HUES64 (cell line): ENCODE measurements around the gene ARHGAP26.

ENCODE experiments used
- H3K27ac ChIP-seq: 2 replicates; pipeline ENCODE4 v1.7.0; 2013; ENCODE audit warnings: low read depth, low read length, inconsistent platforms
- H3K27me3 ChIP-seq: 2 replicates; pipeline ENCODE4 v1.6.1; 2013; ENCODE audit warnings: mild to moderate bottlenecking, low read length; ENCODE audit not compliant: insufficient read depth
- H3K36me3 ChIP-seq: 2 replicates; pipeline ENCODE4 v1.6.1; 2013; ENCODE audit warnings: mild to moderate bottlenecking, low read length; ENCODE audit not compliant: insufficient read depth
- H3K4me1 ChIP-seq: 2 replicates; pipeline ENCODE4 v1.6.1; 2013; ENCODE audit warnings: mild to moderate bottlenecking, low read length, moderate library complexity; ENCODE audit not compliant: insufficient read depth
- H3K4me3 ChIP-seq: 2 replicates; pipeline ENCODE4 v1.5.1; 2013; ENCODE audit warnings: mild to moderate bottlenecking, low read length, moderate library complexity
- H3K9ac ChIP-seq: 2 replicates; pipeline ENCODE4 v1.6.1; 2013; ENCODE audit warnings: mild to moderate bottlenecking, low read depth, low read length
- H3K9me3 ChIP-seq: 2 replicates; pipeline ENCODE4 v1.6.1; 2013; ENCODE audit warnings: low read depth, low read length; ENCODE audit not compliant: insufficient read depth
- WGBS: fragments of 150-250, 120-280 bp; methylation state at CpG from one replicate; pipeline ENCODE4 v1.1.7; 2013; ENCODE audit warnings: missing lambda C conversion rate; 5-methylcytosine and 5-hydroxymethylcytosine counted together

Gene ARHGAP26

GRCh38 chr5:142871363-142872193 is 101.4 kb downstream of the ARHGAP26 start:
- H3K4me3 ChIP-seq: no peak overlapping the region
- no peaks in the 10 kb centered on the region for H3K9me3 ChIP-seq
- no peak overlapping the region for H3K9ac ChIP-seq
- H3K4me1 ChIP-seq: peaks cover 27% of the 10 kb centered on the region
- WGBS: 87% methylated on average over 13 of the region's 13 CpGs
- no peak overlapping the region for H3K27ac ChIP-seq
- H3K27me3 ChIP-seq: no peaks in the 10 kb centered on the region
- H3K36me3 ChIP-seq: no peaks in the 10 kb centered on the region

- Histone ChIP-seq H3K27ac (no peak overlapping the region), H3K27me3 (no peaks in the 10 kb centered on the region), H3K9ac (no peak overlapping the region), H3K9me3 (no peaks in the 10 kb centered on the region), H3K4me1 (peaks cover 22% of the 10 kb centered on the region), H3K36me3 (no peaks in the 10 kb centered on the region), H3K4me3 (no peak overlapping the region)
- 94% methylated on average over 3 of the region's 3 CpGs for whole genome bisulfite sequencing
Measured at GRCh38 chr5:142872217-142872616, 102.0 kb downstream of the ARHGAP26 start.

GRCh38 chr5:142872795-142873194 is 102.6 kb downstream of the ARHGAP26 start:
- no peak overlapping the region for H3K27ac ChIP-seq
- 48% methylated on average over 3 of the region's 3 CpGs for WGBS

GRCh38 chr5:142873831-142874230 is 103.7 kb downstream of the ARHGAP26 start:
- WGBS: 87% methylated on average over 5 of the region's 5 CpGs
- peaks cover 22% of the 10 kb centered on the region for H3K4me1 ChIP-seq

More at GRCh38 chr5:142872795-142873194, 102.6 kb downstream of the ARHGAP26 start:
- H3K4me1 ChIP-seq: peaks cover 22% of the 10 kb centered on the region
- no peak overlapping the region for H3K9ac ChIP-seq
- no peaks in the 10 kb centered on the region for H3K9me3 ChIP-seq
- no peaks in the 10 kb centered on the region for H3K36me3 ChIP-seq
- H3K4me3 ChIP-seq: no peak overlapping the region
- no peaks in the 10 kb centered on the region for H3K27me3 ChIP-seq

GRCh38 chr5:142874540-142874939 is 104.4 kb downstream of the ARHGAP26 start:
- 89% methylated on average over 7 of the region's 7 CpGs for WGBS

More at GRCh38 chr5:142873831-142874230, 103.7 kb downstream of the ARHGAP26 start:
- Histone ChIP-seq H3K36me3 (no peaks in the 10 kb centered on the region), H3K9ac (no peak overlapping the region), H3K4me3 (no peak overlapping the region), H3K27ac (no peak overlapping the region), H3K9me3 (no peaks in the 10 kb centered on the region), H3K27me3 (no peaks in the 10 kb centered on the region)

GRCh38 chr5:142875936-142876335 is 105.8 kb downstream of the ARHGAP26 start:
- 96% methylated on average over 3 of the region's 3 CpGs for WGBS
- no peak overlapping the region for H3K27ac ChIP-seq
- no peaks in the 10 kb centered on the region for H3K9me3 ChIP-seq
- H3K4me1 ChIP-seq: peaks cover 26% of the 10 kb centered on the region
- H3K9ac ChIP-seq: no peak overlapping the region
- no peaks in the 10 kb centered on the region for H3K27me3 ChIP-seq
- no peak overlapping the region for H3K4me3 ChIP-seq
- H3K36me3 ChIP-seq: no peaks in the 10 kb centered on the region

More at GRCh38 chr5:142874540-142874939, 104.4 kb downstream of the ARHGAP26 start:
- H3K9me3 ChIP-seq: no peaks in the 10 kb centered on the region
- H3K27me3 ChIP-seq: no peaks in the 10 kb centered on the region
- H3K4me3 ChIP-seq: no peak overlapping the region
- H3K27ac ChIP-seq: no peak overlapping the region
- H3K9ac ChIP-seq: no peak overlapping the region
- peaks cover 22% of the 10 kb centered on the region for H3K4me1 ChIP-seq
- H3K36me3 ChIP-seq: no peaks in the 10 kb centered on the region

- H3K9ac ChIP-seq: no peak overlapping the region
- no peaks in the 10 kb centered on the region for H3K27me3 ChIP-seq
- WGBS: 85% methylated on average over 2 of the region's 2 CpGs
- peaks cover 30% of the 10 kb centered on the region for H3K4me1 ChIP-seq
- no peaks in the 10 kb centered on the region for H3K9me3 ChIP-seq
- H3K4me3 ChIP-seq: no peak overlapping the region
- no peak overlapping the region for H3K27ac ChIP-seq
- H3K36me3 ChIP-seq: no peaks in the 10 kb centered on the region
Measured at GRCh38 chr5:142876817-142877216, 106.6 kb downstream of the ARHGAP26 start.

- peaks cover 25% of the 10 kb centered on the region for H3K4me1 ChIP-seq
- WGBS: 95% methylated on average over 7 of the region's 7 CpGs
- no peaks in the 10 kb centered on the region for H3K36me3 ChIP-seq
- no peak overlapping the region for H3K9ac ChIP-seq
- H3K27ac ChIP-seq: no peak overlapping the region
- H3K4me3 ChIP-seq: no peak overlapping the region
- H3K9me3 ChIP-seq: no peaks in the 10 kb centered on the region
- no peaks in the 10 kb centered on the region for H3K27me3 ChIP-seq
Measured at GRCh38 chr5:142878111-142878510, 107.9 kb downstream of the ARHGAP26 start.

GRCh38 chr5:142878638-142879037 is 108.5 kb downstream of the ARHGAP26 start:
- Histone ChIP-seq H3K9ac (no peak overlapping the region), H3K36me3 (no peaks in the 10 kb centered on the region), H3K4me1 (peaks cover 20% of the 10 kb centered on the region), H3K9me3 (no peaks in the 10 kb centered on the region), H3K4me3 (no peak overlapping the region), H3K27me3 (no peaks in the 10 kb centered on the region), H3K27ac (no peak overlapping the region)
- 87% methylated on average over 3 of the region's 3 CpGs for WGBS

GRCh38 chr5:142881076-142881783 is 111.1 kb downstream of the ARHGAP26 start:
- H3K4me3 ChIP-seq: no peak overlapping the region
- H3K9me3 ChIP-seq: no peaks in the 10 kb centered on the region
- no peak overlapping the region for H3K27ac ChIP-seq
- WGBS: 69% methylated on average over 5 of the region's 8 CpGs
- H3K4me1 ChIP-seq: peaks cover 20% of the 10 kb centered on the region
- no peaks in the 10 kb centered on the region for H3K27me3 ChIP-seq
- no peak overlapping the region; the same call in 1 of the 2 replicates for H3K9ac ChIP-seq
- no peaks in the 10 kb centered on the region for H3K36me3 ChIP-seq

GRCh38 chr5:142881784-142882126 is 111.6 kb downstream of the ARHGAP26 start:
- peaks cover 20% of the 10 kb centered on the region for H3K4me1 ChIP-seq
- 43% methylated on average over 3 of the region's 3 CpGs for WGBS
- H3K9me3 ChIP-seq: no peaks in the 10 kb centered on the region
- no peaks in the 10 kb centered on the region for H3K27me3 ChIP-seq
- H3K36me3 ChIP-seq: no peaks in the 10 kb centered on the region
- no peak overlapping the region for H3K27ac ChIP-seq
- H3K4me3 ChIP-seq: no peak overlapping the region
- no peak overlapping the region; the same call in 1 of the 2 replicates for H3K9ac ChIP-seq
